CD14-positive monocyte (primary cell): ENCODE results near the gene SOS1. TPM values are rescaled to one million over a fixed set of nuclear protein-coding genes. Genes with fewer than 3 reads are reported as not detected.

Source experiments
- DNase-seq, 3 donors: peaks; one replicate each; pipeline ENCODE4 v3.0.0-alpha.2; 2011 to 2022
- H2AFZ ChIP-seq: 2 replicates; pipeline ENCODE4 v1.6.0; 2012; ENCODE audit warnings: mild to moderate bottlenecking, low read depth, low read length, inconsistent platforms; ENCODE audit not compliant: insufficient read depth, poor library complexity, severe bottlenecking
- H3K27ac ChIP-seq, 2 donors: 1 replicate in 1 of 2; 2 replicates in 1 of 2; pipeline ENCODE4 v1.5.1; 2012 to 2013; ENCODE audit warnings: low read length in 2 of 2, control low read depth in 1 of 2, inconsistent platforms in 1 of 2, low read depth in 1 of 2, mild to moderate bottlenecking in 1 of 2
- H3K27me3 ChIP-seq, 2 donors: one replicate each; pipeline versions ENCODE4 v1.6.0 to v1.6.1; 2011 to 2013; ENCODE audit warnings: low read length in 2 of 2; ENCODE audit not compliant: control insufficient read depth in 2 of 2, insufficient read depth in 2 of 2
- H3K36me3 ChIP-seq, 2 donors: replicated peaks in 1 of 2; 1 replicate in 1 of 2; 2 replicates in 1 of 2; pipeline versions ENCODE4 v1.5.1 to v1.6.1; 2012 to 2013; ENCODE audit warnings: low read length in 2 of 2, control low read depth in 1 of 2, inconsistent platforms in 1 of 2, mild to moderate bottlenecking in 1 of 2; ENCODE audit not compliant: insufficient read depth in 2 of 2, control insufficient read depth in 1 of 2
- H3K4me1 ChIP-seq, 2 donors: 1 replicate in 1 of 2; 2 replicates in 1 of 2; pipeline versions ENCODE4 v1.5.1 to v1.6.1; 2012 to 2013; ENCODE audit warnings: low read length in 2 of 2, control low read depth in 1 of 2, inconsistent platforms in 1 of 2, mild to moderate bottlenecking in 1 of 2, moderate library complexity in 1 of 2; ENCODE audit not compliant: insufficient read depth in 2 of 2, control insufficient read depth in 1 of 2
- H3K4me2 ChIP-seq: replicated peaks from 2 replicates; pipeline ENCODE3; 2012; ENCODE audit warnings: low read length, moderate library complexity, mild to moderate bottlenecking; ENCODE audit not compliant: poor library complexity, severe bottlenecking; ENCODE audit errors: extremely low read depth
- H3K4me3 ChIP-seq, 3 experiments: fragments of 200-600 bp in 1 of 3; sonication (generic) in 1 of 3; replicated peaks in 1 of 3; 1 replicate in 2 of 3; 2 replicates in 1 of 3; pipeline ENCODE4 v1.5.1; 2011 to 2013; ENCODE audit warnings: low read length in 3 of 3, mild to moderate bottlenecking in 3 of 3, control low read depth in 2 of 3, low read depth in 2 of 3, inconsistent platforms in 1 of 3, moderate library complexity in 1 of 3
- H3K79me2 ChIP-seq: 2 replicates; pipeline ENCODE4 v1.6.0; 2012; ENCODE audit warnings: mild to moderate bottlenecking, control low read depth, inconsistent platforms, low read length, moderate library complexity; ENCODE audit not compliant: insufficient read depth
- H3K9ac ChIP-seq: 2 replicates; pipeline ENCODE4 v1.6.0; 2017; ENCODE audit warnings: low read length, mild to moderate bottlenecking; ENCODE audit not compliant: insufficient read depth, poor library complexity, severe bottlenecking
- H3K9me3 ChIP-seq, 2 donors: replicated peaks in 1 of 2; 1 replicate in 1 of 2; 2 replicates in 1 of 2; pipeline versions ENCODE4 v1.5.1 to v1.6.1; 2012 to 2013; ENCODE audit warnings: low read length in 2 of 2, control low read depth in 1 of 2; ENCODE audit not compliant: control insufficient read depth in 1 of 2, insufficient read depth in 1 of 2
- H4K20me1 ChIP-seq: 2 replicates; pipeline ENCODE4 v1.6.0; 2012; ENCODE audit warnings: mild to moderate bottlenecking, low read length, control low read depth, moderate library complexity; ENCODE audit not compliant: insufficient read depth
- H3K27ac Mint-ChIP-seq, 7 donors: one replicate each; pipeline ENCODE4 v1.8.0; 2020; ENCODE audit warnings: mild to moderate bottlenecking in 7 of 7, mixed read lengths in 7 of 7, moderate library complexity in 6 of 7, inconsistent platforms in 2 of 7
- H3K27me3 Mint-ChIP-seq, 3 donors: one replicate each; pipeline ENCODE4 v1.8.0; 2021 to 2022; ENCODE audit warnings: low read depth in 3 of 3, mild to moderate bottlenecking in 3 of 3, mixed read lengths in 3 of 3, moderate library complexity in 3 of 3, inconsistent platforms in 1 of 3
- H3K36me3 Mint-ChIP-seq, 2 donors: one replicate each; pipeline ENCODE4 v1.8.0; 2020; ENCODE audit warnings: mixed read lengths in 2 of 2, inconsistent platforms in 1 of 2, mild to moderate bottlenecking in 1 of 2
- H3K4me1 Mint-ChIP-seq: one replicate; pipeline ENCODE4 v1.8.0; 2020; ENCODE audit warnings: mild to moderate bottlenecking, mixed read lengths
- H3K4me3 Mint-ChIP-seq, 2 donors: one replicate each; pipeline ENCODE4 v1.8.0; 2020; ENCODE audit warnings: mild to moderate bottlenecking in 2 of 2, mixed read lengths in 2 of 2, moderate library complexity in 1 of 2
- H3K9me3 Mint-ChIP-seq, 7 donors: one replicate each; pipeline ENCODE4 v1.8.0; 2020 to 2022; ENCODE audit warnings: mixed read lengths in 7 of 7, mild to moderate bottlenecking in 6 of 7, moderate library complexity in 6 of 7, inconsistent platforms in 2 of 7
- CTCF ChIP-seq: fragments of 200-600 bp; IDR thresholded peaks from one replicate; pipeline ENCODE4 v1.8.0; 2022; ENCODE audit warnings: antibody characterized with exemption, mild to moderate bottlenecking
- WGBS: methylation state at CpG from one replicate; pipeline ENCODE4 v1.1.5; 2013; ENCODE audit warnings: missing lambda C conversion rate; ENCODE audit not compliant: insufficient coverage; 5-methylcytosine and 5-hydroxymethylcytosine counted together
- intact Hi-C, 2 donors: fragments of 100-400 bp; cut with micrococcal nuclease; formaldehyde crosslinking; loops; one replicate each; pipeline versions ENCODE4 v1.15.0 to v1.15.1; 2023
- polyA plus RNA-seq, 3 donors: library from polyadenylated mRNA; depleted of rRNA in 1 of 3; unstranded in 2 of 3; stranded (reverse) in 1 of 3; fragments of 300-500 nt in 2 of 3; fragments of >200 nt in 1 of 3; fragmentation: Illumina TruSeq in 2 of 3; gene quantifications; 1 replicate in 2 of 3; 2 replicates in 1 of 3; pipeline ENCODE4 v1.2.3, GENCODE V29; 2012 to 2021

Gene SOS1
- polyA plus RNA-seq, 3 donors, result 5.3 to 15.6 (median 7.7) TPM

GRCh38 chr2:38978296-38978903 is 142.5 kb downstream of the SOS1 start:
- Histone ChIP-seq H2AFZ (no peak overlapping the region), H3K27ac (peak overlapping the region in 1 of 2 donors; percentile 27), H3K4me3 (no peak overlapping the region), H3K4me2 (peak overlapping the region; percentile 23), H4K20me1 (no peaks in the 10 kb centered on the region), H3K9ac (no peak overlapping the region), H3K36me3 (peaks cover 0 to 3% of the 10 kb centered on the region in 2 donors), H3K4me1 (peaks cover 6 to 31% of the 10 kb centered on the region in 2 donors), H3K27me3 (no peaks in the 10 kb centered on the region), H3K79me2 (no peaks in the 10 kb centered on the region), H3K9me3 (no peaks in the 10 kb centered on the region)
- Mint-ChIP-seq H3K9me3 (no peaks in the 10 kb centered on the region), H3K36me3 (peaks cover 4 to 7% of the 10 kb centered on the region in 2 donors), H3K27ac (peak overlapping the region in 4 of 7 donors; percentile 39 to 83 (median 70)), H3K4me3 (peak overlapping the region in 1 of 2 donors; percentile 61), H3K4me1 (peaks cover 25% of the 10 kb centered on the region), H3K27me3 (peaks cover 0 to 2% (median 0%) of the 10 kb centered on the region in 3 donors)
- 47% methylated on average over 4 of the region's 5 CpGs for WGBS
- no peak for TF ChIP-seq CTCF
- peak; percentile 47 to 78 (median 65) for DNase-seq
- intact Hi-C loops, result no loop called here

- H3K9me3 Mint-ChIP-seq, result no peaks in the 10 kb centered on the region
- Histone ChIP-seq H3K27me3 (no peaks in the 10 kb centered on the region), H3K27ac (no peak overlapping the region), H3K36me3 (no peaks in the 10 kb centered on the region), H3K9me3 (no peaks in the 10 kb centered on the region), H3K4me1 (peaks cover 6 to 31% of the 10 kb centered on the region in 2 donors), H3K4me2 (no peak overlapping the region), H4K20me1 (no peaks in the 10 kb centered on the region), H3K79me2 (no peaks in the 10 kb centered on the region), H2AFZ (no peak overlapping the region), H3K4me3 (no peak overlapping the region), H3K9ac (no peak overlapping the region)
- H3K4me3 Mint-ChIP-seq, result no peak overlapping the region
- no peak for TF ChIP-seq CTCF
- no CpG with 5 or more reads among the region's 3 CpGs for WGBS
- no peak overlapping the region for H3K27ac Mint-ChIP-seq
- peaks cover 0 to 3% of the 10 kb centered on the region in 2 donors for H3K36me3 Mint-ChIP-seq
- peaks cover 0 to 2% (median 0%) of the 10 kb centered on the region in 3 donors for H3K27me3 Mint-ChIP-seq
- H3K4me1 Mint-ChIP-seq, result peaks cover 25% of the 10 kb centered on the region
- no peak for DNase-seq
- intact Hi-C loops, result no loop called here
Observed at GRCh38 chr2:38977047-38977446, 143.8 kb downstream of the SOS1 start.
